ENCODE measurements around the gene ZNF436.
"Not testable (repeated sequence)": the region's sequence is repeated elsewhere in the genome, so short reads cannot be mapped to it uniquely, and the experiment has no call there.

Gene ZNF436

GRCh38 chr1:23366146-23366545 is 3.5 kb downstream of the ZNF436 start:
- DNase-seq: no peak

- DNase-seq: no peak
Observed at GRCh38 chr1:23362218-23362713, 7.4 kb downstream of the ZNF436 start.

GRCh38 chr1:23358310-23358875 is 11.2 kb downstream of the ZNF436 start:
- no peak for DNase-seq

- no peak for DNase-seq
Observed at GRCh38 chr1:23357138-23357908, 12.3 kb downstream of the ZNF436 start.

GRCh38 chr1:23356471-23357137 is 13.0 kb downstream of the ZNF436 start:
- no peak for DNase-seq

- no peak for DNase-seq
Observed at GRCh38 chr1:23354245-23354644, 15.4 kb downstream of the ZNF436 start.

GRCh38 chr1:23352096-23352695 is 17.4 kb downstream of the ZNF436 start:
- no peak for DNase-seq

GRCh38 chr1:23345920-23346319 is 23.7 kb downstream of the ZNF436 start:
- no peak for DNase-seq

GRCh38 chr1:23344987-23345472 is 24.6 kb downstream of the ZNF436 start:
- DNase-seq: no peak

- DNase-seq: peak; percentile 98
Observed at GRCh38 chr1:23344111-23344986, 25.3 kb downstream of the ZNF436 start, which contains the start of gene HNRNPR. TSS of gene HNRNPR (minus strand) at chr1:23344284. CDS start at chr1:23341008, 3,276 bp downstream.

- peak; percentile 30 for DNase-seq
Observed at GRCh38 chr1:23343221-23344110, 26.2 kb downstream of the ZNF436 start.

GRCh38 chr1:23341931-23342692 is 27.5 kb downstream of the ZNF436 start:
- no peak for DNase-seq

GRCh38 chr1:23339632-23340031 is 30.0 kb downstream of the ZNF436 start:
- DNase-seq: no peak

- DNase-seq: no peak
Observed at GRCh38 chr1:23337869-23338268, 31.8 kb downstream of the ZNF436 start.

GRCh38 chr1:23331713-23332112 is 37.9 kb downstream of the ZNF436 start:
- no peak for DNase-seq

- no peak for DNase-seq
Observed at GRCh38 chr1:23330846-23331245, 38.8 kb downstream of the ZNF436 start.

GRCh38 chr1:23325393-23325792 is 44.2 kb downstream of the ZNF436 start:
- no peak for DNase-seq

- DNase-seq: no peak
Observed at GRCh38 chr1:23322770-23323169, 46.9 kb downstream of the ZNF436 start.

- not testable (repeated sequence) for DNase-seq
Observed at GRCh38 chr1:23310280-23310679, 59.4 kb downstream of the ZNF436 start.
